Measurements from ENCODE around the gene DCAF6.
"Not testable (repeated sequence)": the region's sequence is repeated elsewhere in the genome, so short reads cannot be mapped to it uniquely, and the experiment has no call there.

Gene DCAF6

GRCh38 chr1:167915569-167915968 lies 20.9 kb upstream of the DCAF6 start:
- Mint-ChIP-seq H3K4me3 (no peak overlapping the region), H3K36me3 (peaks cover 30% of the 10 kb centered on the region), H3K4me1 (no peaks in the 10 kb centered on the region), H3K27me3 (no peaks in the 10 kb centered on the region), H3K9me3 (no peaks in the 10 kb centered on the region), H3K27ac (no peak overlapping the region)
- ATAC-seq = no peak

GRCh38 chr1:167916766-167917511 lies 19.5 kb upstream of the DCAF6 start:
- peaks cover 30% of the 10 kb centered on the region for H3K36me3 Mint-ChIP-seq
- no peak overlapping the region for H3K27ac Mint-ChIP-seq
- H3K27me3 Mint-ChIP-seq = no peaks in the 10 kb centered on the region
- H3K4me1 Mint-ChIP-seq = no peaks in the 10 kb centered on the region
- no peak for ATAC-seq
- no peak overlapping the region for H3K4me3 Mint-ChIP-seq
- H3K9me3 Mint-ChIP-seq = no peaks in the 10 kb centered on the region

GRCh38 chr1:167922023-167922422 lies 14.5 kb upstream of the DCAF6 start:
- H3K27ac Mint-ChIP-seq = no peak overlapping the region
- ATAC-seq = no peak
- peaks cover 11% of the 10 kb centered on the region for H3K4me1 Mint-ChIP-seq
- peaks cover 26% of the 10 kb centered on the region for H3K36me3 Mint-ChIP-seq
- no peaks in the 10 kb centered on the region for H3K27me3 Mint-ChIP-seq
- no peaks in the 10 kb centered on the region for H3K9me3 Mint-ChIP-seq
- H3K4me3 Mint-ChIP-seq = no peak overlapping the region

- H3K36me3 Mint-ChIP-seq = peaks cover 22% of the 10 kb centered on the region
- no peak overlapping the region for H3K27ac Mint-ChIP-seq
- ATAC-seq = no peak
- no peak overlapping the region for H3K4me3 Mint-ChIP-seq
- H3K4me1 Mint-ChIP-seq = peaks cover 11% of the 10 kb centered on the region
- no peaks in the 10 kb centered on the region for H3K9me3 Mint-ChIP-seq
- H3K27me3 Mint-ChIP-seq = no peaks in the 10 kb centered on the region
Observed at GRCh38 chr1:167922611-167923074, 13.8 kb upstream of the DCAF6 start.

- Mint-ChIP-seq H3K27me3 (no peaks in the 10 kb centered on the region), H3K4me3 (no peak overlapping the region), H3K27ac (no peak overlapping the region), H3K9me3 (no peaks in the 10 kb centered on the region), H3K4me1 (peaks cover 11% of the 10 kb centered on the region), H3K36me3 (peaks cover 17% of the 10 kb centered on the region)
- ATAC-seq = no peak
Observed at GRCh38 chr1:167923324-167924056, 13.0 kb upstream of the DCAF6 start.

- ATAC-seq = no peak
- Mint-ChIP-seq H3K9me3 (no peaks in the 10 kb centered on the region), H3K4me3 (no peak overlapping the region), H3K27ac (no peak overlapping the region), H3K36me3 (peaks cover 15% of the 10 kb centered on the region), H3K27me3 (no peaks in the 10 kb centered on the region), H3K4me1 (peaks cover 11% of the 10 kb centered on the region)
Observed at GRCh38 chr1:167924102-167924501, 12.4 kb upstream of the DCAF6 start.

GRCh38 chr1:167924543-167925231 lies 11.8 kb upstream of the DCAF6 start:
- Mint-ChIP-seq H3K27me3 (no peaks in the 10 kb centered on the region), H3K36me3 (peaks cover 12% of the 10 kb centered on the region), H3K27ac (no peak overlapping the region)

GRCh38 chr1:167926486-167926997 lies 9.9 kb upstream of the DCAF6 start:
- H3K27ac Mint-ChIP-seq = no peak overlapping the region
- peaks cover 12% of the 10 kb centered on the region for H3K36me3 Mint-ChIP-seq
- peaks cover 16% of the 10 kb centered on the region for H3K4me1 Mint-ChIP-seq
- no peak for ATAC-seq
- no peak overlapping the region for H3K4me3 Mint-ChIP-seq
- no peaks in the 10 kb centered on the region for H3K27me3 Mint-ChIP-seq
- H3K9me3 Mint-ChIP-seq = no peaks in the 10 kb centered on the region

More at GRCh38 chr1:167924543-167925231, 11.8 kb upstream of the DCAF6 start:
- no peak for ATAC-seq
- Mint-ChIP-seq H3K4me1 (peaks cover 12% of the 10 kb centered on the region), H3K9me3 (no peaks in the 10 kb centered on the region), H3K4me3 (no peak overlapping the region)

- H3K36me3 Mint-ChIP-seq = peaks cover 12% of the 10 kb centered on the region
- no peak overlapping the region for H3K4me3 Mint-ChIP-seq
- H3K4me1 Mint-ChIP-seq = peaks cover 16% of the 10 kb centered on the region
- no peak overlapping the region for H3K27ac Mint-ChIP-seq
- H3K27me3 Mint-ChIP-seq = no peaks in the 10 kb centered on the region
- H3K9me3 Mint-ChIP-seq = no peaks in the 10 kb centered on the region
- ATAC-seq = no peak
Observed at GRCh38 chr1:167927046-167927754, 9.3 kb upstream of the DCAF6 start.

- no peak for ATAC-seq
- H3K36me3 Mint-ChIP-seq = peaks cover 2% of the 10 kb centered on the region
- H3K9me3 Mint-ChIP-seq = no peaks in the 10 kb centered on the region
- no peaks in the 10 kb centered on the region for H3K27me3 Mint-ChIP-seq
- H3K4me1 Mint-ChIP-seq = peaks cover 7% of the 10 kb centered on the region
- H3K27ac Mint-ChIP-seq = no peak overlapping the region
- no peak overlapping the region for H3K4me3 Mint-ChIP-seq
Observed at GRCh38 chr1:167928457-167928852, 8.0 kb upstream of the DCAF6 start.

GRCh38 chr1:167928919-167929318 lies 7.6 kb upstream of the DCAF6 start:
- H3K36me3 Mint-ChIP-seq, H3K4me3 Mint-ChIP-seq, H3K27ac Mint-ChIP-seq, ATAC-seq, H3K27me3 Mint-ChIP-seq, H3K9me3 Mint-ChIP-seq: not testable (repeated sequence)
- peaks cover 11% of the 10 kb centered on the region for H3K4me1 Mint-ChIP-seq

- Mint-ChIP-seq H3K36me3 (no peaks in the 10 kb centered on the region), H3K9me3 (no peaks in the 10 kb centered on the region), H3K4me3 (no peak overlapping the region), H3K27me3 (no peaks in the 10 kb centered on the region), H3K27ac (no peak overlapping the region), H3K4me1 (peaks cover 17% of the 10 kb centered on the region)
- no peak for ATAC-seq
Observed at GRCh38 chr1:167929725-167930124, 6.8 kb upstream of the DCAF6 start.

GRCh38 chr1:167933788-167934187 lies 2.7 kb upstream of the DCAF6 start:
- Mint-ChIP-seq H3K9me3 (no peaks in the 10 kb centered on the region), H3K4me3 (no peak overlapping the region), H3K36me3 (no peaks in the 10 kb centered on the region), H3K4me1 (peaks cover 37% of the 10 kb centered on the region), H3K27ac (no peak overlapping the region), H3K27me3 (no peaks in the 10 kb centered on the region)
- no peak for ATAC-seq

GRCh38 chr1:167934426-167935215 lies 1.9 kb upstream of the DCAF6 start:
- peak overlapping the region; percentile 86 for H3K27ac Mint-ChIP-seq
- H3K4me3 Mint-ChIP-seq = peak overlapping the region; percentile 92
- no peaks in the 10 kb centered on the region for H3K9me3 Mint-ChIP-seq
- H3K4me1 Mint-ChIP-seq = peaks cover 36% of the 10 kb centered on the region
- H3K27me3 Mint-ChIP-seq = no peaks in the 10 kb centered on the region
- no peaks in the 10 kb centered on the region for H3K36me3 Mint-ChIP-seq
- no peak for ATAC-seq
